Uterus (tissue), 4 donors: ENCODE data around the gene ABCC3. TPM values are rescaled to one million over a fixed set of nuclear protein-coding genes. Genes with fewer than 3 reads are reported as not detected.
A peak's percentile ranks its signal among the peaks of the same experiment; 100 is the strongest.
"Not testable (repeated sequence)": the region's sequence is repeated elsewhere in the genome, so short reads cannot be mapped to it uniquely, and the experiment has no call there.

ENCODE experiments used
- DNase-seq, 2 donors: peaks; one replicate each; pipeline ENCODE4 v3.0.0-alpha.2; 2019 to 2020
- H3K27ac ChIP-seq, 2 donors: fragments of 200-600 bp; sonication (generic); 1 replicate in 1 of 2; 2 replicates in 1 of 2; pipeline ENCODE4 v1.5.1; 2016 to 2018
- H3K27me3 ChIP-seq, 2 donors: fragments of 200-600 bp; sonication (generic); one replicate each; pipeline ENCODE4 v1.5.1; 2018 to 2019; ENCODE audit warnings: control low read depth in 1 of 2
- H3K36me3 ChIP-seq, 2 donors: fragments of 200-600 bp; sonication (generic); one replicate each; pipeline ENCODE4 v1.5.1; 2019; ENCODE audit warnings: control low read depth in 1 of 2
- H3K4me1 ChIP-seq, 2 donors: fragments of 200-600 bp; sonication (generic); one replicate each; pipeline ENCODE4 v1.5.1; 2018 to 2019; ENCODE audit warnings: control low read depth in 1 of 2
- H3K4me3 ChIP-seq, 2 donors: fragments of 200-600 bp; sonication (generic); 1 replicate in 1 of 2; 2 replicates in 1 of 2; pipeline ENCODE4 v1.5.1; 2018 to 2019; ENCODE audit warnings: mild to moderate bottlenecking in 1 of 2
- H3K9me3 ChIP-seq, 2 donors: fragments of 200-600 bp; sonication (generic); one replicate each; pipeline ENCODE4 v1.5.1; 2019; ENCODE audit warnings: control low read depth in 1 of 2
- POLR2A ChIP-seq, 2 donors: fragments of 450-650 bp; IDR thresholded peaks; one replicate each; pipeline ENCODE4 v1.6.1; 2016; ENCODE audit warnings: antibody characterized with exemption in 2 of 2, mild to moderate bottlenecking in 1 of 2, moderate library complexity in 1 of 2
- intact Hi-C: fragments of 100-400 bp; cut with DNase I; formaldehyde crosslinking; loops from one replicate; pipeline ENCODE4 v1.15.1; 2023; ENCODE audit warnings: low total_unique reads
- total RNA-seq, 4 donors: library from RNA; depleted of rRNA in 3 of 4; stranded (reverse); fragments of >200 nt in 3 of 4; gene quantifications; one replicate each; pipeline versions ENCODE4 v1.1.0 to v1.2.4, GENCODE V29; 2014 to 2023
- TF ChIP-seq, protein P1 (sequence below), 4 experiments: fragments of 200-600 bp in 2 of 4; fragments of 450-650 bp in 2 of 4; sonication (generic) in 2 of 4; IDR thresholded peaks; one replicate each; pipeline ENCODE4 v1.5.1; 2016 to 2019; ENCODE audit warnings: antibody characterized with exemption in 4 of 4, mild to moderate bottlenecking in 2 of 4, moderate library complexity in 1 of 4
- donor health status: DM: yes; HTN: yes; CAD: no.

The ABCC3 gene
- total RNA-seq, 4 donors from 2014 or later: 1.2 to 4.5 (median 2.6) TPM

DNA sequence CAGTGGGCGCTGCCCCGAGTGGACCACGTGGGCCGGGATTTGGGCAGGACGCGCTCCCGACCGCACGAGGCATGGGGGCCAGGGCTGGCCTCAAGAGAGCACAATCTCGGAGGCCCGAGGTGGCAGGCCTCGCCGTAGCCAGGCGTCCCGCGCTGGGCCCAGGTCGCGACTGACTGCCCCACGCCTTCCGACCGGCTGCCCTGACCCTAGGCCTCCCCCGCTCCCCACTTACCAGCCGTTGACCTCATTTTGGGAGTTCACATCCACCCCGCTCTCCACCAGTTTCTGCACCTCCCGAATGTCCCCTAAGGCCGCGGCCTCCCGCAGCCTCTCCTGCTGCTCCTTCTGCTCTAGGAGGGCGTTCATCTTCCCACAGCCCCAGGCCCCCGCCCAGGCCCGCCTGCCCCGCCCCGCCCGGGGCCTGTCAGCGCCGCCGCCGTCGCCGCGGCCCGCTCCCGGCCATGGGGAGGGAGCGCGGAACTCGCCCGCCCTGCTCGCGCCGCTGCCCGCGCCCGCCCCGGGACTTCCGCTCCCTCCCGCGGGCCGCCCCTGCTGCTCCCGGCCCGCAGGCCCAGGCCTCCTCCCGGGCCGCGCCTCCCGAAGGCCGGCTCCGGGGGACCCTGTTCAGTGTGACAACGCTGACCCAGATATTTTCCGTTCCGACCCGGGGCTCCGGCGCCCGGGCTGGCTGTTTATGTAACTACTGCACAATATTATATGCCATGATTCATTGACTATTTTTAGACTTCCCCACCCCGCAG is 72.8 kb downstream of the ABCC3 start, which contains the start of gene ANKRD40:
Gene ANKRD40, minus strand, starts transcription at position 626 of the 761 bp plus-strand sequence. Its CDS starts 260 bp downstream, at position 366.
- TF ChIP-seq POLR2A (IDR thresholded peaks at IDR 0.05): peak; percentile 63 to 73
- TF ChIP-seq, protein P1, sequence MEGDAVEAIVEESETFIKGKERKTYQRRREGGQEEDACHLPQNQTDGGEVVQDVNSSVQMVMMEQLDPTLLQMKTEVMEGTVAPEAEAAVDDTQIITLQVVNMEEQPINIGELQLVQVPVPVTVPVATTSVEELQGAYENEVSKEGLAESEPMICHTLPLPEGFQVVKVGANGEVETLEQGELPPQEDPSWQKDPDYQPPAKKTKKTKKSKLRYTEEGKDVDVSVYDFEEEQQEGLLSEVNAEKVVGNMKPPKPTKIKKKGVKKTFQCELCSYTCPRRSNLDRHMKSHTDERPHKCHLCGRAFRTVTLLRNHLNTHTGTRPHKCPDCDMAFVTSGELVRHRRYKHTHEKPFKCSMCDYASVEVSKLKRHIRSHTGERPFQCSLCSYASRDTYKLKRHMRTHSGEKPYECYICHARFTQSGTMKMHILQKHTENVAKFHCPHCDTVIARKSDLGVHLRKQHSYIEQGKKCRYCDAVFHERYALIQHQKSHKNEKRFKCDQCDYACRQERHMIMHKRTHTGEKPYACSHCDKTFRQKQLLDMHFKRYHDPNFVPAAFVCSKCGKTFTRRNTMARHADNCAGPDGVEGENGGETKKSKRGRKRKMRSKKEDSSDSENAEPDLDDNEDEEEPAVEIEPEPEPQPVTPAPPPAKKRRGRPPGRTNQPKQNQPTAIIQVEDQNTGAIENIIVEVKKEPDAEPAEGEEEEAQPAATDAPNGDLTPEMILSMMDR (IDR thresholded peaks at IDR 0.05): peak in 1 of 4 experiments; percentile 41
- H3K27me3 ChIP-seq: no peaks in the 10 kb centered on the region
- H3K4me1 ChIP-seq: peaks cover 8 to 14% of the 10 kb centered on the region in 2 donors
- H3K9me3 ChIP-seq: no peaks in the 10 kb centered on the region
- peak within 1 kb of the TSS; percentile 96 to 97 for H3K27ac ChIP-seq
- DNase-seq: peak; percentile 92 to 93
- peak within 1 kb of the TSS; percentile 58 to 75 for H3K4me3 ChIP-seq
- H3K36me3 ChIP-seq: no peaks in the 10 kb centered on the region
- intact Hi-C loops: no loop called here

- no peaks in the 10 kb centered on the region for H3K27me3 ChIP-seq
- no peaks in the 10 kb centered on the region for H3K36me3 ChIP-seq
- peak overlapping the region; percentile 96 to 97 for H3K27ac ChIP-seq
- peak overlapping the region; percentile 58 to 75 for H3K4me3 ChIP-seq
- intact Hi-C loops: no loop called here
- no peaks in the 10 kb centered on the region for H3K9me3 ChIP-seq
- DNase-seq: no peak
- peaks cover 8 to 14% of the 10 kb centered on the region in 2 donors for H3K4me1 ChIP-seq
- TF ChIP-seq, protein P1 (IDR thresholded peaks at IDR 0.05): no peak
- peak; percentile 2 to 42 for TF ChIP-seq POLR2A (IDR thresholded peaks at IDR 0.05)
Measured at GRCh38 chr17:50708050-50709000, 73.6 kb downstream of the ABCC3 start.

DNA sequence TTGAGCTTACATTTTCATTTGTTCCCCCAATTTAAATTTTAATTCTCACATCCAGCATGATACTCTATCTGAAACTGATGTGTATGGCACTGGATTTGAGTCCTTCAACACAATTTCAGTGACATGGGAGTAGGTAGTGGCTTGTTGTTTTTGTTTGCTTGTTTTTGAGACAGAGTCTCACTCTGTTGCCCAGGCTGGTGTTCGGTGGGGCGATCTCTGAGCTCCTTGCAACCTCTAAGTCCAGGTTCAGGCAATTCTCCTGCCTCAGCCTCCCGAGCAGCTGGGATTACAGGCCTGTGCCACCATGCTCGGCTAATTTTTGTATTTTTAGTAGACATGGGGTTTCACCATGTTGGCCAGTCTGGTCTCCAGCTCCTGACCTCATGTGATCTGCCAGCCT is 74.4 kb downstream of the ABCC3 start:
- H3K9me3 ChIP-seq, H3K27me3 ChIP-seq, intact Hi-C loops, H3K36me3 ChIP-seq, H3K4me3 ChIP-seq, DNase-seq: not testable (repeated sequence)
- peak overlapping the region; percentile 96 to 97 for H3K27ac ChIP-seq
- H3K4me1 ChIP-seq: peaks cover 8 to 14% of the 10 kb centered on the region in 2 donors

GRCh38 chr17:50710025-50710424 is 75.3 kb downstream of the ABCC3 start:
- Histone ChIP-seq H3K4me3 (no peak overlapping the region), H3K4me1 (peaks cover 8 to 14% of the 10 kb centered on the region in 2 donors), H3K36me3 (no peaks in the 10 kb centered on the region), H3K9me3 (no peaks in the 10 kb centered on the region), H3K27ac (peak overlapping the region; percentile 96 to 97), H3K27me3 (no peaks in the 10 kb centered on the region)
- intact Hi-C loops: no loop called here
- DNase-seq: no peak
- no peak for TF ChIP-seq POLR2A (IDR thresholded peaks at IDR 0.05)
- TF ChIP-seq, protein P1 (IDR thresholded peaks at IDR 0.05): no peak

DNA sequence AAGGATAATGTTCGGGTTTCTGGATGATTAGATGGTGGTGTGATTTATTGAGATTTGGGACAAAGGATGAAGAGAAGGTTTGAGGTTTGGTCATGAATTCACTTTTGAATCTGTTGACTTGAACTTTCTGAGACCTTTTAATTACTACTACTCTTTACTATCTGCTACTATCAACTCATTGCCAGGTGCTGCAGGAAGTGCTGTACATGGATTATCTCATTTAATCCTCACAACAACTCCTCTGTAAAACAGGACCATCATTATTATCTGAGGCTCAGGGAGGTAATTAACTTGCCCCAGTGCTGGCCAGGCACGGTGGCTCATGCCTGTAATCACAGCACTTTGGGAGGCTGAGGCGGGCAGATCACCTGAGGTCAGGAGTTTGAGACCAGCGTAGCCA is 76.0 kb downstream of the ABCC3 start:
- H3K27me3 ChIP-seq: no peaks in the 10 kb centered on the region
- no peak for DNase-seq
- no peaks in the 10 kb centered on the region for H3K9me3 ChIP-seq
- H3K36me3 ChIP-seq: no peaks in the 10 kb centered on the region
- TF ChIP-seq POLR2A (IDR thresholded peaks at IDR 0.05): no peak
- TF ChIP-seq, protein P1 (IDR thresholded peaks at IDR 0.05): no peak
- peak overlapping the region; percentile 26 to 96 for H3K27ac ChIP-seq
- intact Hi-C loops: no loop called here
- H3K4me1 ChIP-seq: peaks cover 8 to 14% of the 10 kb centered on the region in 2 donors
- no peak overlapping the region for H3K4me3 ChIP-seq
